Heart left ventricle (tissue), 13 donors: ENCODE results near the gene COL23A1.

Experiments used
- CTCF ChIP-seq, 12 donors: fragments of 200-600 bp; sonication (generic) in 4 of 12; IDR thresholded peaks; one replicate each; pipeline versions ENCODE4 v1.5.0 to v1.8.0; 2018 to 2022; ENCODE audit warnings: antibody characterized with exemption in 12 of 12, mild to moderate bottlenecking in 5 of 12
- POLR2A ChIP-seq, 2 donors: fragments of 450-650 bp; IDR thresholded peaks; one replicate each; pipeline ENCODE4 v1.6.1; 2017; ENCODE audit warnings: antibody characterized with exemption in 2 of 2, mild to moderate bottlenecking in 2 of 2, moderate library complexity in 2 of 2
- donor health status: ischemic (EF 13 %, LVEDD 7.1; RV severe dilation, severe dysfunction).
- donor health status: DM: no; HTN: yes; CAD: no.
- donor health status: DM: no; HTN: no; CAD: no.
- donor health status: ischemic (EF 25% LVEDD 6.9; RV normal size, moderate dysfunction).
- donor health status: ischemic (EF 25% LVEDD 5.7; RV mildly dilated, moderate dysfunction).
- donor health status: ischemic (EF 35%, LVEDD 5.7; RV mildly dilated, moderate dysfunction).
- donor health status: nonischemic (EF 11% LVEDD 7.7; RV severe dilation, severe dysfunction).
- donor health status: DM: yes; HTN: yes; CAD: no.
- donor health status: PGD.
- donor health status: ischemic (EF 29% LVEDD 5.4; RV normal size, mild dysfunction).
- donor health status: nonischemic (EF 23%, LVEDD 6.1; RV moderate dilation, normal function).

GRCh38 chr5:178277866-178278265 is 312.3 kb downstream of the COL23A1 start:
- TF ChIP-seq CTCF (IDR thresholded peaks at IDR 0.05) (no peak), POLR2A (IDR thresholded peaks at IDR 0.05) (no peak)
